H1 (cell line): Measurements from ENCODE around the gene TNFRSF1A. TPM values are rescaled to one million over a fixed set of nuclear protein-coding genes. Genes with fewer than 3 reads are reported as not detected.

ENCODE experiments used
- CTCF ChIA-PET: fragments of 300-600 bp; sonication (Branson Sonifier 250); formaldehyde crosslinking; loops from one replicate; lab custom pipeline; 2021; ENCODE audit not compliant: partially characterized antibody; lab: Charles Lee
- POLR2A ChIA-PET: fragments of 300-600 bp; sonication (Branson Sonifier 250); formaldehyde crosslinking; loops from one replicate; lab custom pipeline; 2021; ENCODE audit warnings: inconsistent platforms; ENCODE audit not compliant: partially characterized antibody; lab: Charles Lee
- DNase-seq, 2 experiments: peaks; one replicate each; pipeline versions ENCODE4 v3.0.0 to v3.0.0-alpha.2; 2010 to 2022; ENCODE audit warnings: low spot score in 2 of 2, low read depth in 1 of 2, mixed read lengths in 1 of 2
- FAIRE-seq: peaks from 2 replicates; lab custom pipeline; 2011; peaks lifted over from hg19 to GRCh38; lab: Jason Lieb, UNC
- H2AFZ ChIP-seq: 2 replicates; pipeline ENCODE4 v1.8.1; 2012; ENCODE audit warnings: low read length, inconsistent platforms
- H2AK5ac ChIP-seq: 2 replicates; pipeline ENCODE4 v1.6.1; 2013; ENCODE audit warnings: low read depth, low read length
- H2BK120ac ChIP-seq: replicated peaks from 2 replicates; pipeline ENCODE3; 2013; ENCODE audit warnings: low read depth, low read length, inconsistent platforms
- H2BK12ac ChIP-seq: 2 replicates; pipeline ENCODE4 v1.6.1; 2013; ENCODE audit warnings: low read depth, low read length
- H2BK15ac ChIP-seq: 2 replicates; pipeline ENCODE4 v1.6.1; 2013; ENCODE audit warnings: low read length
- H2BK20ac ChIP-seq: 2 replicates; pipeline ENCODE4 v1.6.1; 2013; ENCODE audit warnings: low read length
- H2BK5ac ChIP-seq: 2 replicates; pipeline ENCODE4 v1.6.1; 2013; ENCODE audit warnings: low read depth, low read length
- H3K14ac ChIP-seq: 2 replicates; pipeline ENCODE4 v1.6.1; 2013; ENCODE audit warnings: inconsistent platforms; ENCODE audit not compliant: insufficient read length
- H3K18ac ChIP-seq: 2 replicates; pipeline ENCODE4 v1.6.1; 2013; ENCODE audit warnings: low read length; ENCODE audit errors: extremely low read depth
- H3K23ac ChIP-seq: 2 replicates; pipeline ENCODE4 v1.6.1; 2013; ENCODE audit warnings: inconsistent platforms; ENCODE audit not compliant: insufficient read length
- H3K23me2 ChIP-seq: 2 replicates; pipeline ENCODE4 v1.6.1; 2013; ENCODE audit warnings: low read depth, low read length
- H3K27ac ChIP-seq: 2 replicates; pipeline ENCODE4 v1.6.1; 2011; ENCODE audit warnings: low read depth, low read length, inconsistent platforms
- H3K27me3 ChIP-seq, 4 experiments: replicated peaks in 1 of 4; 1 replicate in 1 of 4; 2 replicates in 3 of 4; pipeline versions ENCODE4 v1.6.1 to v1.8.1; 2011 to 2013; ENCODE audit warnings: low read length in 3 of 4, mild to moderate bottlenecking in 3 of 4, inconsistent platforms in 2 of 4, mixed read lengths in 2 of 4, moderate library complexity in 1 of 4; ENCODE audit not compliant: control insufficient read depth in 3 of 4, insufficient read depth in 3 of 4; ENCODE audit errors: extremely low read depth in 1 of 4
- H3K36me3 ChIP-seq, 4 experiments: 2 replicates each; pipeline versions ENCODE4 v1.6.1 to v1.8.1; 2011 to 2013; ENCODE audit warnings: mild to moderate bottlenecking in 4 of 4, low read length in 3 of 4, moderate library complexity in 2 of 4, control low read depth in 1 of 4, inconsistent platforms in 1 of 4; ENCODE audit not compliant: insufficient read depth in 4 of 4, control insufficient read depth in 2 of 4
- H3K4ac ChIP-seq: replicated peaks from 2 replicates; pipeline ENCODE3; 2013; ENCODE audit warnings: low read length, low read depth, mixed read lengths, inconsistent platforms; ENCODE audit not compliant: insufficient read length
- H3K4me1 ChIP-seq, 4 experiments: replicated peaks in 1 of 4; 1 replicate in 1 of 4; 2 replicates in 3 of 4; pipeline versions ENCODE4 v1.6.1 to v1.8.1; 2011 to 2013; ENCODE audit warnings: low read length in 3 of 4, inconsistent platforms in 2 of 4, mixed read lengths in 1 of 4; ENCODE audit not compliant: insufficient read depth in 4 of 4, control insufficient read depth in 3 of 4
- H3K4me2 ChIP-seq, 2 experiments: 2 replicates each; pipeline versions ENCODE4 v1.6.1 to v1.8.1; 2011 to 2013; ENCODE audit warnings: low read depth in 2 of 2, low read length in 2 of 2, control low read depth in 1 of 2, inconsistent platforms in 1 of 2, mild to moderate bottlenecking in 1 of 2; ENCODE audit not compliant: insufficient read depth in 1 of 2
- H3K4me3 ChIP-seq, 4 experiments: fragments of 200-600, 300-600 bp in 1 of 4; sonication (generic), shearing (Covaris generic), sonication (Bioruptor Twin) in 1 of 4; 2 replicates each; pipeline versions ENCODE4 v1.5.1 to v1.8.1; 2011 to 2016; ENCODE audit warnings: low read length in 4 of 4, low read depth in 3 of 4, control low read depth in 2 of 4, inconsistent platforms in 2 of 4, mild to moderate bottlenecking in 2 of 4, mixed read lengths in 1 of 4, moderate library complexity in 1 of 4; ENCODE audit not compliant: insufficient read depth in 2 of 4; ENCODE audit errors: extremely low read depth in 1 of 4
- H3K56ac ChIP-seq: replicated peaks from 2 replicates; pipeline ENCODE3; 2013; ENCODE audit warnings: low read depth, mild to moderate bottlenecking, mixed read lengths, low read length, inconsistent platforms; ENCODE audit not compliant: insufficient read length
- H3K79me1 ChIP-seq: 2 replicates; pipeline ENCODE4 v1.6.1; 2013; ENCODE audit warnings: low read depth, low read length, control low read depth
- H3K79me2 ChIP-seq, 2 experiments: 2 replicates each; pipeline versions ENCODE4 v1.6.1 to v1.8.1; 2012 to 2013; ENCODE audit warnings: low read length in 2 of 2, mild to moderate bottlenecking in 2 of 2, inconsistent platforms in 1 of 2; ENCODE audit not compliant: insufficient read depth in 2 of 2, control insufficient read depth in 1 of 2
- H3K9ac ChIP-seq, 4 experiments: replicated peaks in 1 of 4; 1 replicate in 1 of 4; 2 replicates in 3 of 4; pipeline versions ENCODE4 v1.6.1 to v1.8.1; 2011 to 2013; ENCODE audit warnings: low read depth in 3 of 4, low read length in 3 of 4, control low read depth in 2 of 4, mild to moderate bottlenecking in 2 of 4, moderate library complexity in 2 of 4, inconsistent platforms in 1 of 4; ENCODE audit errors: extremely low read depth in 1 of 4
- H3K9me3 ChIP-seq, 2 experiments: 2 replicates each; pipeline versions ENCODE4 v1.6.1 to v1.8.1; 2012 to 2013; ENCODE audit warnings: mild to moderate bottlenecking in 2 of 2, moderate library complexity in 2 of 2, control low read depth in 1 of 2, inconsistent platforms in 1 of 2, low read depth in 1 of 2, low read length in 1 of 2, mixed read lengths in 1 of 2; ENCODE audit not compliant: insufficient read depth in 2 of 2
- H4K20me1 ChIP-seq, 2 experiments: replicated peaks in 1 of 2; 2 replicates each; pipeline versions ENCODE3 to v1.8.1; 2011 to 2013; ENCODE audit warnings: inconsistent platforms in 2 of 2, low read length in 2 of 2, mild to moderate bottlenecking in 1 of 2; ENCODE audit not compliant: insufficient read depth in 2 of 2, control insufficient read depth in 1 of 2
- H4K5ac ChIP-seq: 2 replicates; pipeline ENCODE4 v1.6.1; 2013; ENCODE audit warnings: low read length, low read depth, mixed read lengths, inconsistent platforms; ENCODE audit not compliant: insufficient read length
- H4K8ac ChIP-seq: 2 replicates; pipeline ENCODE4 v1.8.0; 2013; ENCODE audit warnings: mild to moderate bottlenecking, moderate library complexity, low read length, inconsistent platforms; ENCODE audit not compliant: insufficient read depth; ENCODE audit errors: extremely low read depth
- H4K91ac ChIP-seq: replicated peaks from 2 replicates; pipeline ENCODE3; 2013; ENCODE audit warnings: low read length, mixed read lengths, inconsistent platforms; ENCODE audit not compliant: insufficient read length
- TAF7 ChIP-seq: optimal IDR thresholded peaks from 2 replicates; pipeline ENCODE3; 2011; ENCODE audit warnings: low read depth, mild to moderate bottlenecking, inconsistent platforms, low read length, moderate library complexity, borderline replicate concordance
- WGBS, 2 experiments: shearing (Covaris generic) in 1 of 2; methylation state at CpG; one replicate each; pipeline versions ENCODE4 v1.1.6 to v1.1.7; 2013 to 2015; ENCODE audit warnings: low lambda C conversion rate in 2 of 2, mixed read lengths in 2 of 2, inconsistent platforms in 1 of 2, low coverage in 1 of 2, missing lambda C conversion rate in 1 of 2; ENCODE audit not compliant: insufficient replicate concordance in 2 of 2, insufficient coverage in 1 of 2, insufficient read length in 1 of 2; ENCODE audit errors: extremely low coverage in 1 of 2, missing lambda C conversion rate in 1 of 2; 5-methylcytosine and 5-hydroxymethylcytosine counted together
- polyA plus RNA-seq, 7 experiments: library from polyadenylated mRNA; depleted of rRNA in 3 of 7; stranded (reverse) in 5 of 7; unstranded in 2 of 7; fragments of >200 nt in 5 of 7; fragments of 200-250 nt in 2 of 7; gene quantifications; 1 replicate in 5 of 7; 2 replicates in 1 of 7; 4 replicates in 1 of 7; pipeline versions ENCODE4 v1.2.1 to v1.2.3, GENCODE V29; 2011 to 2013; ENCODE audit warnings: missing spikeins in 2 of 7, mixed read lengths in 2 of 7
- total RNA-seq: library from RNA; stranded (reverse); fragmentation: NEBNext Ultra II Directional; extraction: Animal tissue kit (Norgen Biotek cat#: 25700); gene quantifications from 2 replicates; pipeline ENCODE4 v1.2.1, GENCODE V29; 2021

Gene TNFRSF1A
- total and polyA plus RNA-seq, 2 of the 8 experiments (the other 6 are each of a cell fraction or from before 2014, with no cell fraction given) = 28.7 to 42.1 TPM

DNA sequence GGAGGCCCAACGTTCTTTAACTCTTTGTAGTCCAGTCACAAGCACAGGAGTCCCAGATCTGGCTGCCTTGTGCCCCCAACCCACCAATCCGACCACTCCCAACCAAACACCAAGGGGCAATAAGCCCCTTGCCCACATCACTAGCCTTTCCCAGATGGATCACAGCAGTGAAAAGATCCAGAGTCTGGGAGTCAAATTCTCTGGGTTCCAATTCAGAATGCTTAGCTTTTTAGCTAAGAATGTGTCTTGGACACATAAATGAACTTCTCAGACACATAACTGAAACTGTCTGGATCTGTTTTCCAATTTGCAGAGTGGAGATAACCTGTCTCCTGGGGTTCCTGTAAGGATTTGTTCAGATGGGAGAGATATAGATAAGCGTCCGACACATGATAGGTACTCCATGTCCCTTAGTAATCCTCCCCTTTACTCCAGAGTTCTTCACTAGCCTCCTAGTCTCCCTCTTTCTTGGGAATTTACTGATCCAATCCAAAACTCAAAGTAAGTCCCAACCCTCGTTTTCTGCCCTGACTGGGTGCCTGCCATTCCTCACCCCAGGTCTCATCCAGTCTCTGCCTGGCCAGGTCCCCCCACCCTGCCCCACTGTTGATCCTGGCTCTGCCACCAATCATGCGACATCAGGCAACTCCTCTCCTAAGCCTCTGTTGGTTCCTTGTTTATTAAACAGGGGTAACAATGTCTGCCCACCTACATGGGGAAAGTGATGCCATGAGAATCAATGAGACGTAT, 439 bp upstream of the TNFRSF1A start:
- Histone ChIP-seq H3K23me2 (peaks cover 19% of the 10 kb centered on the region), H3K4ac (no peak overlapping the region), H3K27me3 (no peaks in the 10 kb centered on the region), H2BK12ac (peak overlapping the region; percentile 90; the same call in 1 of the 2 replicates), H3K4me3 (peak overlapping the region; percentile 54 to 89 (median 82)), H2BK5ac (peak overlapping the region; percentile 96), H4K91ac (peak overlapping the region; percentile 54), H2BK20ac (peak overlapping the region; percentile 88; the same call in 1 of the 2 replicates), H2BK120ac (peak overlapping the region; percentile 21), H2BK15ac (peak overlapping the region; percentile 65; the same call in 1 of the 2 replicates), H3K4me2 (peak overlapping the region; percentile 87 to 88; a peak in 3 of 4 replicates), H3K79me2 (peaks cover 10 to 48% of the 10 kb centered on the region in 2 experiments), H3K23ac (no peak overlapping the region), H3K9me3 (no peaks in the 10 kb centered on the region), H2AFZ (no peak overlapping the region), H4K5ac (peak overlapping the region; percentile 1), H3K56ac (no peak overlapping the region), H3K9ac (no peak overlapping the region; a peak in 2 of 7 replicates), H3K18ac (peak overlapping the region; percentile 81; the same call in 1 of the 2 replicates), H3K14ac (no peak overlapping the region), H3K79me1 (peaks cover 6% of the 10 kb centered on the region), H2AK5ac (peak overlapping the region; percentile 77; the same call in 1 of the 2 replicates), H3K36me3 (peaks cover 0 to 6% (median 4%) of the 10 kb centered on the region in 4 experiments; a peak in 4 of 8 replicates), H3K4me1 (peaks cover 16 to 43% (median 23%) of the 10 kb centered on the region in 4 experiments), H3K27ac (no peak overlapping the region), H4K20me1 (peaks cover 0 to 4% of the 10 kb centered on the region in 2 experiments), H4K8ac (no peak overlapping the region; the same call in 1 of the 2 replicates)
- WGBS, 2 experiments = 58% methylated on average over 7 of the region's 7 CpGs; no CpG with 5 or more reads in 1 of the 2 experiments
- FAIRE-seq = no peak
- POLR2A ChIA-PET = interaction anchor here (0.9 to 17.1 kb wide), 10 partner anchors 9 to 192 kb away, joined by 3 to 286 read pairs (median 8); partner anchors contain the start of genes GAPDH and SCNN1A
- no peak for DNase-seq
- CTCF ChIA-PET = interaction anchor here (1.4 to 11.4 kb wide), 4 partner anchors 15 to 123 kb away, joined by 3 to 109 read pairs (median 42); no protein-coding TSS in a partner anchor
- no peak for TF ChIP-seq TAF7
